Tibial nerve (tissue), 4 donors: ENCODE data around the gene GPR62. TPM values are rescaled to one million over a fixed set of nuclear protein-coding genes. Genes with fewer than 3 reads are reported as not detected.

ENCODE experiments used
- DNase-seq, 2 donors: peaks; one replicate each; pipeline ENCODE4 v3.0.0-alpha.2; 2019; ENCODE audit warnings: low spot score in 2 of 2
- H3K27ac ChIP-seq, 4 donors: fragments of 200-600 bp; sonication (generic) in 3 of 4; one replicate each; pipeline ENCODE4 v1.5.1; 2017 to 2019; ENCODE audit warnings: mild to moderate bottlenecking in 1 of 4
- H3K27me3 ChIP-seq, 2 donors: fragments of 200-600 bp; sonication (generic) in 1 of 2; one replicate each; pipeline versions ENCODE4 v1.5.1 to v1.6.0; 2017 to 2019
- H3K36me3 ChIP-seq, 3 donors: fragments of 200-600 bp; sonication (generic); one replicate each; pipeline ENCODE4 v1.5.1; 2018 to 2019
- H3K4me1 ChIP-seq, 4 donors: fragments of 200-600 bp; sonication (generic) in 3 of 4; one replicate each; pipeline ENCODE4 v1.5.1; 2017 to 2019
- H3K4me3 ChIP-seq, 4 donors: fragments of 200-600 bp; sonication (generic) in 3 of 4; one replicate each; pipeline ENCODE4 v1.5.1; 2017 to 2019; ENCODE audit warnings: mild to moderate bottlenecking in 1 of 4, moderate library complexity in 1 of 4
- H3K9me3 ChIP-seq, 4 donors: fragments of 200-600 bp; sonication (generic) in 3 of 4; one replicate each; pipeline ENCODE4 v1.5.1; 2017 to 2019
- CTCF ChIP-seq, 5 experiments: fragments of 200-600 bp in 3 of 5; fragments of 450-650 bp in 2 of 5; sonication (generic) in 3 of 5; IDR thresholded peaks; one replicate each; pipeline ENCODE4 v1.5.1; 2016 to 2019; ENCODE audit warnings: antibody characterized with exemption in 5 of 5, mild to moderate bottlenecking in 3 of 5, moderate library complexity in 2 of 5
- EP300 ChIP-seq, 2 donors: sonication (generic); formaldehyde crosslinking; IDR thresholded peaks; one replicate each; pipeline ENCODE4 v1.6.1; 2017; ENCODE audit warnings: antibody characterized with exemption in 2 of 2, mild to moderate bottlenecking in 1 of 2
- POLR2A ChIP-seq, 2 donors: fragments of 450-650 bp; IDR thresholded peaks; one replicate each; pipeline ENCODE4 v1.6.1; 2017; ENCODE audit warnings: antibody characterized with exemption in 2 of 2, mild to moderate bottlenecking in 2 of 2, moderate library complexity in 2 of 2
- WGBS, 2 donors: methylation state at CpG; one replicate each; pipeline ENCODE4 v1.1.5; 2018; 5-methylcytosine and 5-hydroxymethylcytosine counted together
- total RNA-seq, 4 donors: library from RNA; depleted of rRNA; stranded (reverse); fragments of >200 nt; gene quantifications; one replicate each; pipeline ENCODE4 v1.1.0, GENCODE V29; 2016

GPR62 gene
- total RNA-seq, 4 donors from 2014 or later = 0.87 to 1.0 TPM; not detected in 2

- Histone ChIP-seq H3K4me3 (peak overlapping the region; percentile 29 to 96 (median 76)), H3K27me3 (no peaks in the 10 kb centered on the region), H3K36me3 (peaks cover 0 to 42% (median 10%) of the 10 kb centered on the region in 3 donors), H3K9me3 (no peaks in the 10 kb centered on the region), H3K27ac (peak overlapping the region; percentile 86 to 95 (median 92)), H3K4me1 (peaks cover 3 to 38% (median 26%) of the 10 kb centered on the region in 4 donors)
- TF ChIP-seq CTCF (IDR thresholded peaks at IDR 0.05) (no peak), POLR2A (IDR thresholded peaks at IDR 0.05) (no peak), EP300 (IDR thresholded peaks at IDR 0.05) (peak in 1 of 2 donors; percentile 25)
- 29 to 36% methylated on average over 15 to 16 of the region's 17 CpGs for WGBS, 2 donors
- DNase-seq = peak in 1 of 2 donors; percentile 24
Measured at GRCh38 chr3:51942603-51943450, 12.4 kb upstream of the GPR62 start.

DNA sequence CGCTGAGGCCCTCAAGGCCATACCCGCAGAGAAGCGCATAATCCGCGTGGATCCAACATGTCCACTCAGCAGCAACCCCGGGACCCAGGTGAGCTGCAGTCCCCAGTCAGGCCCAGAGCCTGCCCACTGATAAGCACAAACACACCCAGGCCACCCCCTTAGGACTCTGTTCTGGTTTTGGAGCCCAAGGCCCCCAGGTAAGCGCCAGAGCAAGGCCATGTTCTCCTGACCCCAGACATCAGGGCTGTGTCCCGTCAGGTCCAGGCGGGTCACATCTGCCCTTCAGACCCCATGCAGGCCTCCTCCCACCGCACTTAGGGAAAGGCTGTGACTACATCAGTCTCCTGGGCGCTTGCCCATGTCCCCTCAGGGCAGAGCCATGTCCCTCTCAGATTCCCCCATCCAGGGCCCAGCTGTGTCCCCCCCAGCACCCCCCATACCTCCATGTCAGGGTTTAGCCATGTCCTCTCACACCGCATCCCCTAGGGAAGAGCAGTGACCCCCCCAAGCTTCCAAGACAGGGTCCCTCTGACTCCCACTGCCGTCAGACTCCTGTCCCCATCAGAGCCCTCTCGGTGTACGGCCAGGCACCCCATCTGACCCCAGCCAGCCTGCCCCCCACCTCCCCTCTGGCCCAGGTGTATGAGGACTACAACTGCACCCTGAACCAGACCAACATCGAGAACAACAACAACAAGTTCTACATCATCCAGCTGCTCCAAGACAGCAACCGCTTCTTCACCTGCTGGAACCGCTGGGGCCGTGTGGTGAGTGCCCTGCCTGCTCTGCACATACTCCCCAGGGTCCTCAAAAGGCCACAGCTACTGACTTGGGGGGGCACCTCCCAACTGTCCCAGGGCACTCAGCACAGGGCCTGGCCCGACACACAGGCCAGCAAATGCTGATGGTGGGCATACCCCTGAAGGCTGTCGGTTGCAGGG is 11.5 kb upstream of the GPR62 start:
- peak overlapping the region; percentile 86 to 95 (median 92) for H3K27ac ChIP-seq
- H3K27me3 ChIP-seq = no peaks in the 10 kb centered on the region
- TF ChIP-seq EP300 (IDR thresholded peaks at IDR 0.05) (no peak), CTCF (IDR thresholded peaks at IDR 0.05) (no peak), POLR2A (IDR thresholded peaks at IDR 0.05) (no peak)
- peaks cover 0 to 42% (median 5%) of the 10 kb centered on the region in 3 donors for H3K36me3 ChIP-seq
- DNase-seq = no peak
- peaks cover 3 to 38% (median 26%) of the 10 kb centered on the region in 4 donors for H3K4me1 ChIP-seq
- no peaks in the 10 kb centered on the region for H3K9me3 ChIP-seq
- WGBS, 2 donors = 91 to 92% methylated on average over 18 to 21 of the region's 21 CpGs
- H3K4me3 ChIP-seq = peak overlapping the region in 1 of 4 donors; percentile 96

DNA sequence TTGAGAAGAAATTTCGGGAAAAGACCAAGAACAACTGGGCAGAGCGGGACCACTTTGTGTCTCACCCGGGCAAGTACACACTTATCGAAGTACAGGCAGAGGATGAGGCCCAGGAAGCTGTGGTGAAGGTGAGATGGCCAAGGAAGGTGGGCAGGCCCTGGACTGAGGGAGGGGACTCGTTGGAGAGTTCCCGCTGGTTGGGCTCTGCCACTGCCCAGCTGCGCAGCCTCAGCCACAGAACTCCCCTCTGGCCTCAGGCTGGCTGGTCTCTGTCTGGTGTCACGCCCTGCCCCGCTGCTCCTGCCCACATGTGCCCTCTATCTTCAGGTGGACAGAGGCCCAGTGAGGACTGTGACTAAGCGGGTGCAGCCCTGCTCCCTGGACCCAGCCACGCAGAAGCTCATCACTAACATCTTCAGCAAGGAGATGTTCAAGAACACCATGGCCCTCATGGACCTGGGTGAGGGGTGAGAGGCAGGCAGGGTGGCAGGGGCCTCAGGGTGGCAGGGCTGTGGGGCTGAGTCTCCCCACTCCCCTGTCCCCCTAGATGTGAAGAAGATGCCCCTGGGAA is 10.6 kb upstream of the GPR62 start:
- H3K9me3 ChIP-seq = no peaks in the 10 kb centered on the region
- H3K36me3 ChIP-seq = peaks cover 0 to 43% (median 5%) of the 10 kb centered on the region in 3 donors
- no peak overlapping the region for H3K4me3 ChIP-seq
- no peak for DNase-seq
- H3K27me3 ChIP-seq = no peaks in the 10 kb centered on the region
- H3K4me1 ChIP-seq = peaks cover 3 to 38% (median 26%) of the 10 kb centered on the region in 4 donors
- no peak overlapping the region for H3K27ac ChIP-seq
- 85 to 87% methylated on average over 11 of the region's 11 CpGs for WGBS, 2 donors
- TF ChIP-seq POLR2A (IDR thresholded peaks at IDR 0.05) (no peak), EP300 (IDR thresholded peaks at IDR 0.05) (no peak), CTCF (IDR thresholded peaks at IDR 0.05) (no peak)

DNA sequence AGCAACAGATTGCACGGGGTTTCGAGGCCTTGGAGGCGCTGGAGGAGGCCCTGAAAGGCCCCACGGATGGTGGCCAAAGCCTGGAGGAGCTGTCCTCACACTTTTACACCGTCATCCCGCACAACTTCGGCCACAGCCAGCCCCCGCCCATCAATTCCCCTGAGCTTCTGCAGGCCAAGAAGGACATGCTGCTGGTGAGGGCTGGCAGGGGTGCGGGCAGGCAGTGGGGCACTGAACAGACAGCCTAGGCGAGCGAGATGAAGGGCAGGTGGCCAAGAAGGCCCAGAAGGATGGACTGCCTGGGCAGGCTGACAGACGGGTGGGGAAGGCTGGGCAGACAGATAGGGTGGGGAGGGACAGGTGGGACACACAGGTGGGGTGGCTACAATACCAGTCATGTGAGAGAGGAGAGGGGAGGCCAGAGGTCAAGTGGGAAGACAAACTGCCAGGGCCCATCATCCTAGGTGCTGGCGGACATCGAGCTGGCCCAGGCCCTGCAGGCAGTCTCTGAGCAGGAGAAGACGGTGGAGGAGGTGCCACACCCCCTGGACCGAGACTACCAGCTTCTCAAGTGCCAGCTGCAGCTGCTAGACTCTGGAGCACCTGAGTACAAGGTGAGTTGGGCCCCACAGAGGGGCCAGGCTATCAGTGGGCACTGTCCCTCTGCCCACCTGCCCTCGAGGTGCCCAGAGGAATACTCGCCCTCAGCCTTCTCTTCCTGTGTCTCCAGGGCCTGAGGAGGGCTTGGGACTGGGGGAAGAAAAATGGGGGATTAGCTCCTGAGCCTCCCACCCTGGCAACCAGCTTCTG is 9.9 kb upstream of the GPR62 start:
- H3K4me3 ChIP-seq = no peak overlapping the region
- H3K9me3 ChIP-seq = no peaks in the 10 kb centered on the region
- H3K36me3 ChIP-seq = peaks cover 0 to 43% (median 5%) of the 10 kb centered on the region in 3 donors
- H3K27me3 ChIP-seq = no peaks in the 10 kb centered on the region
- TF ChIP-seq EP300 (IDR thresholded peaks at IDR 0.05) (no peak), POLR2A (IDR thresholded peaks at IDR 0.05) (no peak), CTCF (IDR thresholded peaks at IDR 0.05) (no peak)
- WGBS, 2 donors = 80 to 86% methylated on average over 18 of the region's 18 CpGs
- H3K4me1 ChIP-seq = peaks cover 3 to 32% (median 23%) of the 10 kb centered on the region in 4 donors
- H3K27ac ChIP-seq = no peak overlapping the region
- no peak for DNase-seq
